Measurements from ENCODE around the gene CD81.

DNA sequence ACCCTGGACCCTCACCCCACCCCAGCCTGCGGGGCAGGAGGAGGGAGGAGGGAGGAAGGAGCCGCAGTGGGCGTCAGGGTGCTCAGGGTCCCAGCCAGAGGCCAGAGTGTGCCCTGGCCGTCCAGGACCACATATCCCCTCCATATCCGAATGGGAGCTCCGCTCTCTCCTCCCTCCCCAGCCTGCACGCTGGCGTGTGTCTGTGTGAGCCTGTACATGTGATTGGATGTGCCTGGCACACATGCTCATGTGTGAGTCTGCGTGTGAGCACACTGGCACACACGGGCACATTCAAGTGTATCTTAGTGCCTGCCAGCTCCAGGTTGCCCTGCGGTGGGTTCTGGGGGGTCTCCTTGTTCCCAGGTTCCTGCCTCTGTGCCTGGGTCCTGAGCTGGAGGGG lies 31.6 kb downstream of the CD81 start:
- TF ChIP-seq EP300 (IDR thresholded peaks at IDR 0.05) (no peak), POLR2A (IDR thresholded peaks at IDR 0.05; ENCODE audit: low read depth) (no peak), POLR2AphosphoS5 (IDR thresholded peaks at IDR 0.05) (no peak)

All from esophagus muscularis mucosa (tissue), 3 donors.